K562 (cell line): Measurements from ENCODE around the gene MOB3B. TPM values are rescaled to one million over a fixed set of nuclear protein-coding genes. Genes with fewer than 3 reads are reported as not detected.

ENCODE experiments used
- ATAC-seq: fragments of 200-7000 bp; cut with Tn5 transposase; 3 replicates; pipeline ENCODE4 v1.9.1; 2020; ENCODE audit warnings: moderate library complexity
- BruUV-seq: library from RNA; stranded (reverse); fragments of 400-500 nt; replicated peaks from 2 replicates; lab custom pipeline; 2021; lab: Mats Ljungman, UMichigan
- CTCF ChIA-PET: fragments of 300-600 bp; formaldehyde crosslinking; extraction: SDS; loops from one replicate; lab custom pipeline; 2021; ENCODE audit warnings: low intra/inter-chr PET ratio; lab: Yijun Ruan, JAX
- POLR2A ChIA-PET: fragments of 300-600, 350-650 bp; sonication (Branson Sonifier 250); formaldehyde crosslinking; extraction: SDS; loops from one replicate; lab custom pipeline; 2021; ENCODE audit warnings: antibody characterized with exemption, inconsistent platforms; lab: Yijun Ruan, JAX
- DNase-seq, 4 experiments: peaks; one replicate each; pipeline versions ENCODE4 v3.0.0 to v3.0.0-alpha.2; 2011 to 2018; ENCODE audit warnings: low spot score in 3 of 4, mixed read lengths in 3 of 4; ENCODE audit errors: extremely low read depth in 1 of 4
- FAIRE-seq: peaks from 2 replicates; lab custom pipeline; 2011; peaks lifted over from hg19 to GRCh38; lab: Jason Lieb, UNC
- H2AFZ ChIP-seq: 2 replicates; pipeline ENCODE4 v1.6.0; 2011; ENCODE audit warnings: low read depth, low read length, control low read depth, inconsistent platforms
- H3K27ac ChIP-seq: fragments of 200-600 bp; 3 replicates; pipeline ENCODE4 v1.8.0; 2011; ENCODE audit warnings: low read depth, mild to moderate bottlenecking, control low read depth, inconsistent platforms, low read length, moderate library complexity, mixed read lengths; ENCODE audit errors: extremely low read depth
- H3K27me3 ChIP-seq, 2 experiments: fragments of 300-600 bp in 1 of 2; 2 replicates in 1 of 2; 3 replicates in 1 of 2; pipeline versions ENCODE4 v1.6.0 to v1.8.0; 2011; ENCODE audit warnings: inconsistent platforms in 2 of 2, low read length in 2 of 2, mild to moderate bottlenecking in 1 of 2, mixed read lengths in 1 of 2, moderate library complexity in 1 of 2; ENCODE audit not compliant: control insufficient read depth in 2 of 2, insufficient read depth in 2 of 2
- H3K36me3 ChIP-seq: fragments of 300-600 bp; 3 replicates; pipeline ENCODE4 v1.8.0; 2011; ENCODE audit warnings: mild to moderate bottlenecking, low read length, inconsistent platforms; ENCODE audit not compliant: control insufficient read depth, insufficient read depth
- H3K4me1 ChIP-seq, 2 experiments: fragments of 200-600 bp in 1 of 2; replicated peaks in 1 of 2; 2 replicates in 1 of 2; 3 replicates in 1 of 2; pipeline versions ENCODE4 v1.5.1 to v1.8.0; 2011; ENCODE audit warnings: inconsistent platforms in 2 of 2, low read length in 2 of 2, mild to moderate bottlenecking in 1 of 2, mixed read lengths in 1 of 2, moderate library complexity in 1 of 2; ENCODE audit not compliant: control insufficient read depth in 2 of 2, insufficient read depth in 2 of 2
- H3K4me2 ChIP-seq: 2 replicates; pipeline ENCODE4 v1.6.1; 2011; ENCODE audit warnings: low read length, control low read depth, inconsistent platforms, mixed read lengths; ENCODE audit not compliant: insufficient read depth
- H3K4me3 ChIP-seq: fragments of 200-600 bp; sonication (generic), shearing (Covaris generic); 2 replicates; pipeline ENCODE4 v1.5.1; 2016; ENCODE audit warnings: control low read depth, inconsistent platforms
- H3K79me2 ChIP-seq: fragments of 200-600 bp; 3 replicates; pipeline ENCODE4 v1.8.0; 2011; ENCODE audit warnings: low read length, inconsistent platforms; ENCODE audit not compliant: control insufficient read depth, insufficient read depth
- H3K9ac ChIP-seq, 2 experiments: 2 replicates each; pipeline versions ENCODE4 v1.6.0 to v1.6.1; 2011; ENCODE audit warnings: low read depth in 2 of 2, low read length in 2 of 2, control low read depth in 1 of 2, inconsistent platforms in 1 of 2, mild to moderate bottlenecking in 1 of 2, mixed read lengths in 1 of 2; ENCODE audit not compliant: insufficient read depth in 1 of 2
- H3K9me1 ChIP-seq: one replicate; pipeline ENCODE4 v1.6.0; 2011; ENCODE audit warnings: inconsistent platforms, mild to moderate bottlenecking, low read length, moderate library complexity; ENCODE audit not compliant: control insufficient read depth, insufficient read depth
- H3K9me3 ChIP-seq: replicated peaks from 2 replicates; pipeline ENCODE4 v1.5.1; 2011; ENCODE audit warnings: low read depth, low read length, inconsistent platforms; ENCODE audit not compliant: control insufficient read depth, insufficient read depth
- H4K20me1 ChIP-seq: replicated peaks from 2 replicates; pipeline ENCODE4 v1.6.1; 2011; ENCODE audit warnings: low read length, inconsistent platforms, mixed read lengths; ENCODE audit not compliant: control insufficient read depth, insufficient read depth
- EGR1 ChIP-seq: fragments of 450-650 bp; conservative IDR thresholded peaks from 2 replicates; pipeline ENCODE4 v1.6.1; 2017; ENCODE audit warnings: mild to moderate bottlenecking
- FOXJ2 ChIP-seq: fragments of 200-800 bp; sonication (Bioruptor generic); IDR thresholded peaks from 2 replicates; pipeline ENCODE4 v1.6.1; 2016; ENCODE audit warnings: missing genetic modification characterization, missing compliant biosample characterization
- KDM1A ChIP-seq, 2 experiments: fragments of 450-650 bp; IDR thresholded peaks; 2 replicates each; pipeline ENCODE4 v1.6.1; 2016; ENCODE audit warnings: mild to moderate bottlenecking in 2 of 2
- KLF6 ChIP-seq: fragments of 250-450 bp; sonication (Bioruptor Pico); IDR thresholded peaks from 2 replicates; pipeline ENCODE4 v1.4.0; 2020; ENCODE audit warnings: mild to moderate bottlenecking, moderate library complexity, borderline replicate concordance
- RBFOX2 ChIP-seq: fragments of 200-400 bp; formaldehyde crosslinking; IDR thresholded peaks from 2 replicates; pipeline ENCODE4 v1.6.1; 2017; ENCODE audit warnings: low read depth, mild to moderate bottlenecking, low read length, moderate library complexity
- YBX1 ChIP-seq: fragments of 450-650 bp; IDR thresholded peaks from 2 replicates; pipeline ENCODE4 v1.7.1; 2016; ENCODE audit warnings: mild to moderate bottlenecking
- ZBTB7A ChIP-seq: IDR thresholded peaks from 2 replicates; pipeline ENCODE4 v1.6.1; 2011; ENCODE audit warnings: low read depth, mild to moderate bottlenecking, low read length, moderate library complexity, borderline replicate concordance; ENCODE audit not compliant: control insufficient read depth
- ZFP30 ChIP-seq: fragments of 250-450 bp; sonication (Bioruptor Pico); IDR thresholded peaks from 2 replicates; pipeline ENCODE4 v1.8.0; 2022; ENCODE audit warnings: moderate library complexity, mild to moderate bottlenecking, inconsistent platforms, borderline replicate concordance
- ZNF668 ChIP-seq: fragments of 250-450 bp; sonication (Bioruptor Pico); IDR thresholded peaks from 2 replicates; pipeline ENCODE4 v1.8.0; 2022; ENCODE audit warnings: mild to moderate bottlenecking, inconsistent platforms
- WGBS: fragments of 100-300 bp; shearing (Covaris generic); methylation state at CpG from one replicate; pipeline ENCODE4 v1.1.6; 2016; ENCODE audit warnings: low coverage, mixed read lengths; ENCODE audit not compliant: insufficient coverage; ENCODE audit errors: missing lambda C conversion rate; 5-methylcytosine and 5-hydroxymethylcytosine counted together
- in situ Hi-C: fragments of 300-500 bp; cut with MboI; formaldehyde crosslinking; loops from 4 replicates; pipeline ENCODE4 v1.15.0; 2018; ENCODE audit warnings: inconsistent platforms, mixed read lengths
- intact Hi-C: fragments of 100-400 bp; cut with micrococcal nuclease; formaldehyde crosslinking; loops from 2 replicates; pipeline ENCODE4 v1.14.2; 2022
- polyA plus RNA-seq, 8 experiments: library from polyadenylated mRNA; depleted of rRNA in 4 of 8; stranded (reverse) in 5 of 8; unstranded in 3 of 8; fragments of >200 nt; fragmentation: Nextera tagmentation in 2 of 8; fragmentation: Illumina TruSeq in 1 of 8; extraction: Ambion mirVana in 2 of 8; extraction: Trizol in 1 of 8; gene quantifications; 2 replicates each; pipeline versions ENCODE4 v1.2.1 to v1.2.3, GENCODE V29; 2011 to 2014; ENCODE audit warnings: inconsistent platforms in 1 of 8, missing spikeins in 1 of 8
- total RNA-seq, 7 experiments: library from RNA; depleted of rRNA in 6 of 7; stranded (reverse); fragments of >200 nt in 6 of 7; fragmentation: Illumina TruSeq in 2 of 7; extraction: Trizol in 2 of 7; gene quantifications; 2 replicates each; pipeline versions ENCODE4 v1.2.1 to v1.2.3, GENCODE V29; 2011 to 2021; ENCODE audit warnings: low replicate concordance in 1 of 7
- TF ChIP-seq, protein P1 (sequence below): sonication (generic); formaldehyde crosslinking; IDR thresholded peaks from 2 replicates; pipeline ENCODE4 v1.8.0; 2023; ENCODE audit warnings: mild to moderate bottlenecking, missing genetic modification reagents
- TF ChIP-seq, protein P2 (sequence below), 2 experiments: fragments of 450-650 bp; formaldehyde crosslinking in 1 of 2; IDR thresholded peaks; 2 replicates each; pipeline versions ENCODE4 v1.4.0 to v1.6.1; 2014 to 2020; ENCODE audit warnings: mild to moderate bottlenecking in 2 of 2, borderline replicate concordance in 1 of 2, low read depth in 1 of 2

MOB3B gene
- total and polyA plus RNA-seq, 9 of the 15 experiments (the other 6 are each of a cell fraction or from before 2014, with no cell fraction given): 3.6 to 12.8 (median 7.2) TPM

DNA sequence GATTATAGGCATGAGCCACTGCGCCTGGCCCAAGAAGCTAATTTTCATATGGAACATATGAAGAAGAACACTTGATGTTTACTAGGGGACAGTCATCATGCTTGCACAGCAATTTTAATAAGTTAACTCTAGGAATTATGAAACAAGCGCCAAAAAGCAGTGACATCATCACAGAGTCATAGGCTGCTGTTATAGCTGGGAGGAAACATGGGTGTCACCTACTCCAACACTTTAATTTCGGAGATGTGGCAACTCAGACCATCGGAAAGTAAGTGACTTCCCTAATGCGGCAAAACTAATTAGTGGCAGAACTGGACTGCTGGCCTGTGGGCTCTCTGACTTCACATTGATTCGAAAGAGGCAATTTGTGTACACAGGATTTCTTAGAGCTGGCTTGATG lies 194.5 kb downstream of the MOB3B start:
- Histone ChIP-seq H3K9me3 (no peaks in the 10 kb centered on the region), H3K27me3 (no peaks in the 10 kb centered on the region), H2AFZ (no peak overlapping the region), H3K4me1 (no peaks in the 10 kb centered on the region; a peak in 1 of 5 replicates), H4K20me1 (no peaks in the 10 kb centered on the region), H3K9me1 (no peaks in the 10 kb centered on the region), H3K36me3 (peaks cover 4% of the 10 kb centered on the region; the same call in 1 of the 3 replicates), H3K27ac (no peak overlapping the region), H3K4me2 (no peak overlapping the region), H3K79me2 (no peaks in the 10 kb centered on the region), H3K4me3 (no peak overlapping the region), H3K9ac (no peak overlapping the region)
- in situ Hi-C loops (loop anchor here (5.0 kb wide), 1 partner anchor 197 kb away; no protein-coding TSS in a partner anchor), intact Hi-C loops (loop anchor here (10.0 kb wide), 1 partner anchor 110 kb away; no protein-coding TSS in a partner anchor)
- DNase-seq (no peak), ATAC-seq (no peak), FAIRE-seq (no peak)
- no TSS peak for BruUV-seq
- ChIA-PET POLR2A (no interaction called here), CTCF (no interaction called here)
- WGBS: 96% methylated on average over 4 of the region's 6 CpGs
- TF ChIP-seq, protein P1, sequence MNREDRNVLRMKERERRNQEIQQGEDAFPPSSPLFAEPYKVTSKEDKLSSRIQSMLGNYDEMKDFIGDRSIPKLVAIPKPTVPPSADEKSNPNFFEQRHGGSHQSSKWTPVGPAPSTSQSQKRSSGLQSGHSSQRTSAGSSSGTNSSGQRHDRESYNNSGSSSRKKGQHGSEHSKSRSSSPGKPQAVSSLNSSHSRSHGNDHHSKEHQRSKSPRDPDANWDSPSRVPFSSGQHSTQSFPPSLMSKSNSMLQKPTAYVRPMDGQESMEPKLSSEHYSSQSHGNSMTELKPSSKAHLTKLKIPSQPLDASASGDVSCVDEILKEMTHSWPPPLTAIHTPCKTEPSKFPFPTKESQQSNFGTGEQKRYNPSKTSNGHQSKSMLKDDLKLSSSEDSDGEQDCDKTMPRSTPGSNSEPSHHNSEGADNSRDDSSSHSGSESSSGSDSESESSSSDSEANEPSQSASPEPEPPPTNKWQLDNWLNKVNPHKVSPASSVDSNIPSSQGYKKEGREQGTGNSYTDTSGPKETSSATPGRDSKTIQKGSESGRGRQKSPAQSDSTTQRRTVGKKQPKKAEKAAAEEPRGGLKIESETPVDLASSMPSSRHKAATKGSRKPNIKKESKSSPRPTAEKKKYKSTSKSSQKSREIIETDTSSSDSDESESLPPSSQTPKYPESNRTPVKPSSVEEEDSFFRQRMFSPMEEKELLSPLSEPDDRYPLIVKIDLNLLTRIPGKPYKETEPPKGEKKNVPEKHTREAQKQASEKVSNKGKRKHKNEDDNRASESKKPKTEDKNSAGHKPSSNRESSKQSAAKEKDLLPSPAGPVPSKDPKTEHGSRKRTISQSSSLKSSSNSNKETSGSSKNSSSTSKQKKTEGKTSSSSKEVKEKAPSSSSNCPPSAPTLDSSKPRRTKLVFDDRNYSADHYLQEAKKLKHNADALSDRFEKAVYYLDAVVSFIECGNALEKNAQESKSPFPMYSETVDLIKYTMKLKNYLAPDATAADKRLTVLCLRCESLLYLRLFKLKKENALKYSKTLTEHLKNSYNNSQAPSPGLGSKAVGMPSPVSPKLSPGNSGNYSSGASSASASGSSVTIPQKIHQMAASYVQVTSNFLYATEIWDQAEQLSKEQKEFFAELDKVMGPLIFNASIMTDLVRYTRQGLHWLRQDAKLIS (CRISPR knock-in tag): no peak
- no peak for TF ChIP-seq ZFP30 (CRISPR knock-in tag)
- no peak for TF ChIP-seq EGR1
- TF ChIP-seq ZNF668 (CRISPR knock-in tag): no peak
- TF ChIP-seq KDM1A (IDR thresholded peaks at IDR 0.05): no peak
- TF ChIP-seq RBFOX2: no peak
- TF ChIP-seq YBX1: no peak
- TF ChIP-seq, protein P2, sequence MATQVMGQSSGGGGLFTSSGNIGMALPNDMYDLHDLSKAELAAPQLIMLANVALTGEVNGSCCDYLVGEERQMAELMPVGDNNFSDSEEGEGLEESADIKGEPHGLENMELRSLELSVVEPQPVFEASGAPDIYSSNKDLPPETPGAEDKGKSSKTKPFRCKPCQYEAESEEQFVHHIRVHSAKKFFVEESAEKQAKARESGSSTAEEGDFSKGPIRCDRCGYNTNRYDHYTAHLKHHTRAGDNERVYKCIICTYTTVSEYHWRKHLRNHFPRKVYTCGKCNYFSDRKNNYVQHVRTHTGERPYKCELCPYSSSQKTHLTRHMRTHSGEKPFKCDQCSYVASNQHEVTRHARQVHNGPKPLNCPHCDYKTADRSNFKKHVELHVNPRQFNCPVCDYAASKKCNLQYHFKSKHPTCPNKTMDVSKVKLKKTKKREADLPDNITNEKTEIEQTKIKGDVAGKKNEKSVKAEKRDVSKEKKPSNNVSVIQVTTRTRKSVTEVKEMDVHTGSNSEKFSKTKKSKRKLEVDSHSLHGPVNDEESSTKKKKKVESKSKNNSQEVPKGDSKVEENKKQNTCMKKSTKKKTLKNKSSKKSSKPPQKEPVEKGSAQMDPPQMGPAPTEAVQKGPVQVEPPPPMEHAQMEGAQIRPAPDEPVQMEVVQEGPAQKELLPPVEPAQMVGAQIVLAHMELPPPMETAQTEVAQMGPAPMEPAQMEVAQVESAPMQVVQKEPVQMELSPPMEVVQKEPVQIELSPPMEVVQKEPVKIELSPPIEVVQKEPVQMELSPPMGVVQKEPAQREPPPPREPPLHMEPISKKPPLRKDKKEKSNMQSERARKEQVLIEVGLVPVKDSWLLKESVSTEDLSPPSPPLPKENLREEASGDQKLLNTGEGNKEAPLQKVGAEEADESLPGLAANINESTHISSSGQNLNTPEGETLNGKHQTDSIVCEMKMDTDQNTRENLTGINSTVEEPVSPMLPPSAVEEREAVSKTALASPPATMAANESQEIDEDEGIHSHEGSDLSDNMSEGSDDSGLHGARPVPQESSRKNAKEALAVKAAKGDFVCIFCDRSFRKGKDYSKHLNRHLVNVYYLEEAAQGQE (IDR thresholded peaks at IDR 0.05; ENCODE audit: borderline replicate concordance): no peak
- TF ChIP-seq, protein P2 (CRISPR knock-in tag; IDR thresholded peaks at IDR 0.05; ENCODE audit: low read depth): no peak
- TF ChIP-seq KLF6 (CRISPR knock-in tag): no peak
- no peak for TF ChIP-seq FOXJ2 (tag)
- TF ChIP-seq ZBTB7A: no peak
